HG03432 (cell line): Measurements from ENCODE around the gene OCLN.
A peak's percentile ranks its signal among the peaks of the same experiment; 100 is the strongest.
"Not testable (repeated sequence)": the region's sequence is repeated elsewhere in the genome, so short reads cannot be mapped to it uniquely, and the experiment has no call there.

ENCODE experiments used
- ATAC-seq: cut with Tn5 transposase; IDR thresholded peaks from one replicate; pipeline ENCODE4 v1.9.1; 2021; ENCODE audit warnings: mild to moderate bottlenecking, moderate library complexity; ENCODE audit not compliant: unreplicated experiment

The OCLN gene

GRCh38 chr5:69491027-69491426 lies 1.6 kb upstream of the OCLN start:
- no peak for ATAC-seq

- no peak for ATAC-seq
Observed at GRCh38 chr5:69491838-69492390, 676 bp upstream of the OCLN start.

- peak; percentile 52 for ATAC-seq
Observed at GRCh38 chr5:69492923-69493395, 369 bp downstream of the OCLN start.

GRCh38 chr5:69493396-69494133 lies 975 bp downstream of the OCLN start:
- ATAC-seq = peak; percentile 35

GRCh38 chr5:69494452-69494851 lies 1.9 kb downstream of the OCLN start:
- no peak for ATAC-seq

GRCh38 chr5:69497006-69497520 lies 4.5 kb downstream of the OCLN start:
- ATAC-seq = no peak

GRCh38 chr5:69498384-69498783 lies 5.8 kb downstream of the OCLN start:
- ATAC-seq = no peak

GRCh38 chr5:69502367-69502766 lies 9.8 kb downstream of the OCLN start:
- no peak for ATAC-seq

GRCh38 chr5:69502767-69503488 lies 10.3 kb downstream of the OCLN start:
- ATAC-seq = no peak

- no peak for ATAC-seq
Observed at GRCh38 chr5:69504036-69504435, 11.4 kb downstream of the OCLN start.

- ATAC-seq = no peak
Observed at GRCh38 chr5:69505306-69505705, 12.7 kb downstream of the OCLN start.

GRCh38 chr5:69509212-69509611 lies 16.6 kb downstream of the OCLN start:
- ATAC-seq = no peak

GRCh38 chr5:69510694-69511093 lies 18.1 kb downstream of the OCLN start:
- no peak for ATAC-seq

- ATAC-seq = no peak
Observed at GRCh38 chr5:69512740-69513260, 20.2 kb downstream of the OCLN start.

- ATAC-seq = not testable (repeated sequence)
Observed at GRCh38 chr5:69515570-69515969, 23.0 kb downstream of the OCLN start.

- no peak for ATAC-seq
Observed at GRCh38 chr5:69516769-69517168, 24.2 kb downstream of the OCLN start.

GRCh38 chr5:69517763-69518212 lies 25.2 kb downstream of the OCLN start:
- ATAC-seq = no peak

GRCh38 chr5:69519285-69519684 lies 26.7 kb downstream of the OCLN start:
- no peak for ATAC-seq

- ATAC-seq = no peak
Observed at GRCh38 chr5:69522035-69522434, 29.4 kb downstream of the OCLN start.

GRCh38 chr5:69525490-69525889 lies 32.9 kb downstream of the OCLN start:
- ATAC-seq = no peak

GRCh38 chr5:69526660-69527059 lies 34.1 kb downstream of the OCLN start:
- no peak for ATAC-seq
